Measurements from ENCODE around the gene ZYX.

The ZYX gene, protein sequence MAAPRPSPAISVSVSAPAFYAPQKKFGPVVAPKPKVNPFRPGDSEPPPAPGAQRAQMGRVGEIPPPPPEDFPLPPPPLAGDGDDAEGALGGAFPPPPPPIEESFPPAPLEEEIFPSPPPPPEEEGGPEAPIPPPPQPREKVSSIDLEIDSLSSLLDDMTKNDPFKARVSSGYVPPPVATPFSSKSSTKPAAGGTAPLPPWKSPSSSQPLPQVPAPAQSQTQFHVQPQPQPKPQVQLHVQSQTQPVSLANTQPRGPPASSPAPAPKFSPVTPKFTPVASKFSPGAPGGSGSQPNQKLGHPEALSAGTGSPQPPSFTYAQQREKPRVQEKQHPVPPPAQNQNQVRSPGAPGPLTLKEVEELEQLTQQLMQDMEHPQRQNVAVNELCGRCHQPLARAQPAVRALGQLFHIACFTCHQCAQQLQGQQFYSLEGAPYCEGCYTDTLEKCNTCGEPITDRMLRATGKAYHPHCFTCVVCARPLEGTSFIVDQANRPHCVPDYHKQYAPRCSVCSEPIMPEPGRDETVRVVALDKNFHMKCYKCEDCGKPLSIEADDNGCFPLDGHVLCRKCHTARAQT

DNA sequence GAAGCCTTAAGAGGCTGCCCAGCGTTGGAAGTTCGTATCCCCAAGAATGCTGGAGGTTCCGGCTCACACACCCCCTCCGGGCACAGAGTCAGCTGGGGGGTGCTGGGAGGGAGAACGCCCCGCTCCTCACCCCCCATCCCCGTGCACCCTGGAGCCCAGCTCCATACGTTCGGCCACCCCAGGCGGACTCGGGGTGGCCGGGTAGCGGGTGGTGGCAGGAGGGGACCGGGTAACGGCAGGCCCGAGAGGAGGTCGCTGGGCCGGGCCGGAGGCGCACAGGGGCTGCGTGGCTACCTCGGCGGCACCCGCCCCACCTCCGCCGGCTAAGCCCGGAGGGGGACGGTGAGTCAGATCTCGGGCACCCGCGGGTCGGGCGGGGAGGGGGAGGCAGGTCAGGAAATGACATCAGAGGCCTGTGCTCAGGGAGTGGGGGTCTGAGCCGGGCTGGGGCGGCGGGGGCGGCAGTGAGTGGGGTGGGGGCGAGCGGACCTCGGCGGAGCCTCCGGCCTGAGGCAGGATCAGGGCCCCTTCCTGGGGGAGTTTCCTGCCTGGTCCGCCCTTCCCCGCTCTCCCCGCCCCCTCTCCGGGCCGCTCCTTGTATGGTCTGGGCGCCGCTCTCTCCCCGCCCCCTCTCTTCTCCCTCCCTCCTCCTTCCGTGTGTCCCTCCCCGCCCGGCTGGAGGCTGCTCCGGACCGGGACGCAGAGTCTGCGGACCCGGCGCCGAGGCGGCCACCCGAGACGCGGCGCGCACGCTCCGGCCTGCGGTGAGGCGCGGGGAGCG lies at the start of gene ZYX:
Gene ZYX (plus strand): TSS at position 700 of the 781 bp plus-strand sequence. CDS start 227 bp downstream, outside the sequence.
- DNase-seq (ENCODE audit: low read depth), result peak; percentile 98
- H3K4me3 ChIP-seq (ENCODE audit: low read depth, low read length), result peak within 1 kb of the TSS; percentile 86
- TF ChIP-seq, protein P1, sequence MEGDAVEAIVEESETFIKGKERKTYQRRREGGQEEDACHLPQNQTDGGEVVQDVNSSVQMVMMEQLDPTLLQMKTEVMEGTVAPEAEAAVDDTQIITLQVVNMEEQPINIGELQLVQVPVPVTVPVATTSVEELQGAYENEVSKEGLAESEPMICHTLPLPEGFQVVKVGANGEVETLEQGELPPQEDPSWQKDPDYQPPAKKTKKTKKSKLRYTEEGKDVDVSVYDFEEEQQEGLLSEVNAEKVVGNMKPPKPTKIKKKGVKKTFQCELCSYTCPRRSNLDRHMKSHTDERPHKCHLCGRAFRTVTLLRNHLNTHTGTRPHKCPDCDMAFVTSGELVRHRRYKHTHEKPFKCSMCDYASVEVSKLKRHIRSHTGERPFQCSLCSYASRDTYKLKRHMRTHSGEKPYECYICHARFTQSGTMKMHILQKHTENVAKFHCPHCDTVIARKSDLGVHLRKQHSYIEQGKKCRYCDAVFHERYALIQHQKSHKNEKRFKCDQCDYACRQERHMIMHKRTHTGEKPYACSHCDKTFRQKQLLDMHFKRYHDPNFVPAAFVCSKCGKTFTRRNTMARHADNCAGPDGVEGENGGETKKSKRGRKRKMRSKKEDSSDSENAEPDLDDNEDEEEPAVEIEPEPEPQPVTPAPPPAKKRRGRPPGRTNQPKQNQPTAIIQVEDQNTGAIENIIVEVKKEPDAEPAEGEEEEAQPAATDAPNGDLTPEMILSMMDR (conservative IDR thresholded peaks at IDR 0.05; ENCODE audit: low read depth, low read length), result no peak

DNA sequence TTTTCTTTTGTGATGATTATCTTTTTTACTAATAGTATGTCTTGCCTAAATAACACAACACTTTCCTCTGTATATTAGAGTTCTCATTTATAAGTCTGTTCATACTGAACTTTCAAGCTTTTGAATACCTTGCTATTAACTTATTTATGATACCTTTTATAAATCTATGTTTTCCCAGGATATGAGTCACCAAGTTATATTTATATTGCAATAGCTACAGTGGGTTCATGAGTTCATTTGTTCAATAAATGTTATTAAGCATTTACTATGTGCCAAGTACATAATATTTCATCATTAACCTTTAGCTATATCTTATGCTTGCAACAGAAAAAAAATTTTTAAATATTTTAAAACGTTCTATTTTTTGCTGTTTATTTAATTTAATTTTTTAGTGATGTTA lies 46.9 kb upstream of the ZYX start:
- no peak for DNase-seq (ENCODE audit: low read depth)
- no peak overlapping the region for H3K4me3 ChIP-seq (ENCODE audit: low read depth, low read length)
- TF ChIP-seq, protein P1 (conservative IDR thresholded peaks at IDR 0.05; ENCODE audit: low read depth, low read length), result no peak

DNA sequence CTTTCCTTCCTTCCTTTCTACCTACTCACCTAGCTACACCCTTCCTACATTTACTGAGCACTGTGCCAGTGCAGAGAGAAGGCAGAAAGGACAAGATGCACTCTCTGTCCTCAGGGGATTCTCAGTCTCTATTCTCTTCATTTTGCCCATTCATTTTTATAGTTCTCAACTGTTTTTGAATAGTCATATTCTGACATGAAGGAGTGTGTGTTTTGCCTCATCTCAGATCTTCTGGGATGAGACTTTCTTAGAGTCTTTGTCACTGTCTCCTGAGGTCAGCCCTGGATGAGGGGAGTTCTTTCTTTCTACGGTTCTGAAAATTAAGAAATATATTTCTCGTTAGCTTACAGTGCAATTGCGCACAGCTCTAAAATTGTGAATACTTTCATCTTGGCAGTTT lies 43.9 kb upstream of the ZYX start:
- no peak for DNase-seq (ENCODE audit: low read depth)
- TF ChIP-seq, protein P1 (conservative IDR thresholded peaks at IDR 0.05; ENCODE audit: low read depth, low read length), result no peak
- H3K4me3 ChIP-seq (ENCODE audit: low read depth, low read length), result no peak overlapping the region

DNA sequence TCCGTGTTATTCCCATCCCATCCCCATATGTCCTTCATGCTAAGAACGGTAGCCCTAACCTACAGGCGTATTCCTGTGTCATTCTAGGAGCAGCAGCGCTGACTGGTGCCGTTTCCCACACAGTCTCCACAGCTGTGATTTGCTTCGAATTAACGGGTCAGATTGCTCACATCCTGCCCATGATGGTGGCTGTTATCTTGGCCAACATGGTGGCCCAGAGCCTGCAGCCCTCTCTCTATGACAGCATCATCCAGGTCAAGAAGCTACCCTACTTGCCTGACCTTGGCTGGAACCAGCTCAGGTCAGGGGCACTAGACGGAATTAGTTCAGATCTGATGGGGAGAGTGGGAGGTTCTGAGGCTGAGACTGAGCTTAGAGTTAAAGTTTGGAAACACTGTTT lies 39.3 kb upstream of the ZYX start:
- DNase-seq (ENCODE audit: low read depth), result no peak
- H3K4me3 ChIP-seq (ENCODE audit: low read depth, low read length), result no peak overlapping the region
- TF ChIP-seq, protein P1 (conservative IDR thresholded peaks at IDR 0.05; ENCODE audit: low read depth, low read length), result no peak

DNA sequence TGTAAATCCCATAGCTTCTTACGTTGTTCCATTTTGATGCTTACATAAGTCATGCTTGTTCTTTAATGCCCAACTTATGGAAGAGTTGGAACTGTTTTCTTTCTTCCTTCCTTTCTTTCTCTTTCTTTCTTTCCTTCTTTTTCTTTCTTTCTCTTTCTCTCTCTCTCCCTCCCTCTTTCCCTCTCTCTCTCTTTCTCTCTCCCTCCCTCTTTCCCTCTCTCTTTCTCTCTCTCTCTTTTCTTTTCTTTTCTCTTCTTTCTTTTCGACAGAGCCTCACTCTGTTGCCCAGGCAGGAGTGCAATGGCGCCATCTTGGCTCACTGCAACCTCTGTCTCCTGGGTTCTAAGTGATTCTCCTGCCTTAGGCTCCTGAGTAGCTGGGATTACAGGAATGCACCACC lies 37.5 kb upstream of the ZYX start:
- TF ChIP-seq, protein P1 (conservative IDR thresholded peaks at IDR 0.05; ENCODE audit: low read depth, low read length), result no peak
- H3K4me3 ChIP-seq (ENCODE audit: low read depth, low read length), result no peak overlapping the region
- no peak for DNase-seq (ENCODE audit: low read depth)

DNA sequence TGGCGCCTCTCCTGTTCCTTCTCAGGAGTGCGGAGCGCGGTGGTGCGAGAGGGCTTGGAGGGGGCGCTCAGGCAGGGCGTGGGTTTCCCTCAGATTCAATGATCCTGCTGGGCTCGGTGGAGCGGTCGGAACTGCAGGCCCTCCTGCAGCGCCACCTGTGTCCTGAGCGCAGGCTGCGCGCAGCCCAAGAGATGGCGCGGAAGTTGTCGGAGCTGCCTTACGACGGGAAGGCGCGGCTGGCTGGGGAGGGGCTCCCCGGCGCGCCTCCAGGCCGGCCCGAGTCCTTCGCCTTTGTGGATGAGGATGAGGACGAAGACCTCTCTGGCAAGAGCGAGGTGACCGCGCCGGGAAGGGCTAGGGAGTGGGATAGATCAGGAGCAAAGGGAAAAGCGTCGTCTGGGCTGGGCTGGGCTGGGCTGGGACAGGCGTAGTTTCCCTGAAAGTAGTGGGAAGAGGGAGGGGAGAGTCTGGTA lies 35.7 kb upstream of the ZYX start:
- peak; percentile 54 for DNase-seq (ENCODE audit: low read depth)
- TF ChIP-seq, protein P1 (conservative IDR thresholded peaks at IDR 0.05; ENCODE audit: low read depth, low read length), result peak; percentile 66
- peak overlapping the region; percentile 21 for H3K4me3 ChIP-seq (ENCODE audit: low read depth, low read length)
